Measurements from ENCODE around the gene SCNN1G. TPM values are rescaled to one million over a fixed set of nuclear protein-coding genes. Genes with fewer than 3 reads are reported as not detected.

SCNN1G gene
- total RNA-seq, 8 experiments from 2014 or later = under 0.01 to 0.19 (median 0.10) TPM; not detected in 3

GRCh38 chr16:23145186-23145585 lies 37.4 kb upstream of the SCNN1G start:
- in situ Hi-C loops (cut with MboI; ENCODE audit: low pct_unique_long_range_greater_than_20kb in 2 of 9, low sequenced_read_pairs in 9 of 9, unreplicated experiment in 9 of 9) = no loop called here
- ATAC-seq (replicated peaks in 6 of 8) = no peak

GRCh38 chr16:23145608-23146007 lies 36.9 kb upstream of the SCNN1G start:
- in situ Hi-C loops (cut with MboI; ENCODE audit: low pct_unique_long_range_greater_than_20kb in 2 of 9, low sequenced_read_pairs in 9 of 9, unreplicated experiment in 9 of 9) = no loop called here
- WGBS, 10 experiments = 0 to 100% (median 53%) methylated on average over 1 to 3 of the region's 3 CpGs; no CpG with 5 or more reads in 3 of the 10 experiments
- Histone ChIP-seq H3K4me3 (no peak overlapping the region), H3K27ac (no peak overlapping the region), H3K4me1 (replicated peaks in 1 of 2) (peaks cover 12 to 27% of the 10 kb centered on the region in 2 donors)
- no peak for ATAC-seq (replicated peaks in 6 of 8)

More at GRCh38 chr16:23145186-23145585, 37.4 kb upstream of the SCNN1G start:
- Histone ChIP-seq H3K4me1 (replicated peaks in 1 of 2) (peaks cover 12 to 27% of the 10 kb centered on the region in 2 donors), H3K27ac (no peak overlapping the region), H3K4me3 (no peak overlapping the region)
- 50 to 100% (median 57%) methylated on average over 2 to 3 of the region's 6 CpGs; no CpG with 5 or more reads in 5 of the 10 experiments for WGBS, 10 experiments

- H3K4me3 ChIP-seq = no peak overlapping the region
- no peak for ATAC-seq (replicated peaks in 6 of 8)
Observed at GRCh38 chr16:23146877-23147601, 35.5 kb upstream of the SCNN1G start.

GRCh38 chr16:23147666-23148065 lies 34.9 kb upstream of the SCNN1G start:
- in situ Hi-C loops (cut with MboI; ENCODE audit: low pct_unique_long_range_greater_than_20kb in 2 of 9, low sequenced_read_pairs in 9 of 9, unreplicated experiment in 9 of 9) = no loop called here
- no peak overlapping the region for H3K27ac ChIP-seq
- H3K4me3 ChIP-seq = peak overlapping the region in 2 of 5 donors; percentile 74 to 89

More at GRCh38 chr16:23146877-23147601, 35.5 kb upstream of the SCNN1G start:
- Histone ChIP-seq H3K27ac (no peak overlapping the region), H3K4me1 (replicated peaks in 1 of 2) (peaks cover 12 to 27% of the 10 kb centered on the region in 2 donors)
- WGBS, 10 experiments = 79 to 100% (median 85%) methylated on average over 2 to 13 of the region's 17 CpGs; no CpG with 5 or more reads in 1 of the 10 experiments
- in situ Hi-C loops (cut with MboI; ENCODE audit: low pct_unique_long_range_greater_than_20kb in 2 of 9, low sequenced_read_pairs in 9 of 9, unreplicated experiment in 9 of 9) = no loop called here

GRCh38 chr16:23148166-23148512 lies 34.4 kb upstream of the SCNN1G start:
- H3K4me3 ChIP-seq = peak overlapping the region; percentile 72 to 97 (median 81)
- H3K4me1 ChIP-seq (replicated peaks in 1 of 2) = peaks cover 8 to 22% of the 10 kb centered on the region in 2 donors
- ATAC-seq (replicated peaks in 6 of 8) = no peak
- H3K27ac ChIP-seq = no peak overlapping the region
- in situ Hi-C loops (cut with MboI; ENCODE audit: low pct_unique_long_range_greater_than_20kb in 2 of 9, low sequenced_read_pairs in 9 of 9, unreplicated experiment in 9 of 9) = no loop called here
- WGBS, 10 experiments = 19 to 93% (median 60%) methylated on average over 2 to 6 of the region's 7 CpGs; no CpG with 5 or more reads in 1 of the 10 experiments

More at GRCh38 chr16:23147666-23148065, 34.9 kb upstream of the SCNN1G start:
- peaks cover 12 to 24% of the 10 kb centered on the region in 2 donors for H3K4me1 ChIP-seq (replicated peaks in 1 of 2)
- ATAC-seq (replicated peaks in 6 of 8) = no peak
- WGBS, 10 experiments = 40 to 100% (median 83%) methylated on average over 1 to 3 of the region's 4 CpGs

GRCh38 chr16:23148513-23149266 lies 33.9 kb upstream of the SCNN1G start:
- in situ Hi-C loops (cut with MboI; ENCODE audit: low pct_unique_long_range_greater_than_20kb in 2 of 9, low sequenced_read_pairs in 9 of 9, unreplicated experiment in 9 of 9) = no loop called here
- 0 to 10% methylated on average over 2 to 4 of the region's 103 CpGs; no CpG with 5 or more reads in 8 of the 10 experiments for WGBS, 10 experiments
- Histone ChIP-seq H3K4me3 (peak overlapping the region; percentile 72 to 97 (median 81)), H3K4me1 (replicated peaks in 1 of 2) (peaks cover 7 to 17% of the 10 kb centered on the region in 2 donors), H3K27ac (peak overlapping the region; percentile 60 to 68)
- peak; percentile 9 to 55 (median 30) for ATAC-seq (replicated peaks in 6 of 8)

GRCh38 chr16:23149267-23149992 lies 33.1 kb upstream of the SCNN1G start, which contains the start of gene USP31:
Gene USP31 (minus strand): TSS chr16:23149452. CDS start chr16:23149270, 182 bp downstream.
- in situ Hi-C loops (cut with MboI; ENCODE audit: low pct_unique_long_range_greater_than_20kb in 2 of 9, low sequenced_read_pairs in 9 of 9, unreplicated experiment in 9 of 9) = no loop called here
- peak within 1 kb of the TSS; percentile 60 to 68 for H3K27ac ChIP-seq
- ATAC-seq (replicated peaks in 6 of 8) = peak; percentile 91 to 98 (median 98)

GRCh38 chr16:23149993-23150364 lies 32.6 kb upstream of the SCNN1G start:
- Histone ChIP-seq H3K4me1 (replicated peaks in 1 of 2) (peaks cover 7 to 16% of the 10 kb centered on the region in 2 donors), H3K4me3 (peak overlapping the region; percentile 72 to 97 (median 81)), H3K27ac (no peak overlapping the region)
- WGBS, 10 experiments = 0 to 100% (median 73%) methylated on average over 2 to 4 of the region's 4 CpGs; no CpG with 5 or more reads in 1 of the 10 experiments
- ATAC-seq (replicated peaks in 6 of 8) = no peak
- in situ Hi-C loops (cut with MboI; ENCODE audit: low pct_unique_long_range_greater_than_20kb in 2 of 9, low sequenced_read_pairs in 9 of 9, unreplicated experiment in 9 of 9) = no loop called here

More at GRCh38 chr16:23149267-23149992, 33.1 kb upstream of the SCNN1G start, which contains the start of gene USP31:
- Histone ChIP-seq H3K4me1 (replicated peaks in 1 of 2) (peaks cover 7 to 16% of the 10 kb centered on the region in 2 donors), H3K4me3 (peak within 1 kb of the TSS; percentile 72 to 97 (median 81))
- 0 to 43% (median 5%) methylated on average over 1 to 14 of the region's 75 CpGs; no CpG with 5 or more reads in 2 of the 10 experiments for WGBS, 10 experiments

- ATAC-seq (replicated peaks in 6 of 8) = no peak
- WGBS, 10 experiments = 62 to 90% (median 79%) methylated on average over 2 to 12 of the region's 12 CpGs; no CpG with 5 or more reads in 1 of the 10 experiments
Observed at GRCh38 chr16:23152386-23153178, 30.0 kb upstream of the SCNN1G start.

GRCh38 chr16:23155445-23156049 lies 27.0 kb upstream of the SCNN1G start:
- Histone ChIP-seq H3K4me1 (replicated peaks in 1 of 2) (no peaks in the 10 kb centered on the region), H3K4me3 (no peak overlapping the region), H3K27ac (no peak overlapping the region)
- in situ Hi-C loops (cut with MboI; ENCODE audit: low pct_unique_long_range_greater_than_20kb in 2 of 9, low sequenced_read_pairs in 9 of 9, unreplicated experiment in 9 of 9) = no loop called here
- peak in 2 of 8 experiments; percentile 25 to 47 for ATAC-seq (replicated peaks in 6 of 8)
- 20 to 90% (median 40%) methylated on average over 1 to 5 of the region's 7 CpGs; no CpG with 5 or more reads in 5 of the 10 experiments for WGBS, 10 experiments

More at GRCh38 chr16:23152386-23153178, 30.0 kb upstream of the SCNN1G start:
- no peak overlapping the region for H3K4me3 ChIP-seq
- H3K27ac ChIP-seq = no peak overlapping the region
- H3K4me1 ChIP-seq (replicated peaks in 1 of 2) = peaks cover 2 to 6% of the 10 kb centered on the region in 2 donors
- in situ Hi-C loops (cut with MboI; ENCODE audit: low pct_unique_long_range_greater_than_20kb in 2 of 9, low sequenced_read_pairs in 9 of 9, unreplicated experiment in 9 of 9) = no loop called here

GRCh38 chr16:23156110-23156509 lies 26.4 kb upstream of the SCNN1G start:
- WGBS, 10 experiments = 8 to 100% (median 43%) methylated on average over 1 to 3 of the region's 3 CpGs; no CpG with 5 or more reads in 5 of the 10 experiments
- H3K4me3 ChIP-seq = no peak overlapping the region
- in situ Hi-C loops (cut with MboI; ENCODE audit: low pct_unique_long_range_greater_than_20kb in 2 of 9, low sequenced_read_pairs in 9 of 9, unreplicated experiment in 9 of 9) = no loop called here
- H3K27ac ChIP-seq = no peak overlapping the region
- ATAC-seq (replicated peaks in 6 of 8) = no peak
- no peaks in the 10 kb centered on the region for H3K4me1 ChIP-seq (replicated peaks in 1 of 2)
